Psoas muscle (tissue), 8 donors: ENCODE data around the gene TRAPPC5. TPM values are rescaled to one million over a fixed set of nuclear protein-coding genes. Genes with fewer than 3 reads are reported as not detected.

Experiments
- ATAC-seq, 4 donors: fragments of 200-7000 bp; cut with Tn5 transposase; one replicate each; pipeline ENCODE4 v1.9.1; 2020; ENCODE audit warnings: moderate library complexity in 3 of 4, mild to moderate bottlenecking in 2 of 4
- DNase-seq, 2 donors: peaks; one replicate each; pipeline ENCODE4 v3.0.0-alpha.2; 2020
- H3K27ac ChIP-seq: fragments of 200-600 bp; one replicate; pipeline ENCODE4 v1.8.0; 2022
- H3K27me3 ChIP-seq, 3 donors: fragments of 200-600 bp in 1 of 3; one replicate each; pipeline versions ENCODE4 v1.6.1 to v1.8.0; 2013 to 2022; ENCODE audit warnings: low read length in 2 of 3, mild to moderate bottlenecking in 2 of 3, moderate library complexity in 1 of 3; ENCODE audit not compliant: insufficient read depth in 3 of 3
- H3K36me3 ChIP-seq, 2 donors: fragments of 200-600 bp in 1 of 2; one replicate each; pipeline versions ENCODE4 v1.6.1 to v1.8.0; 2013 to 2022; ENCODE audit warnings: low read depth in 1 of 2, mild to moderate bottlenecking in 1 of 2, moderate library complexity in 1 of 2; ENCODE audit not compliant: insufficient read depth in 1 of 2
- H3K4me1 ChIP-seq: fragments of 200-600 bp; one replicate; pipeline ENCODE4 v1.8.0; 2022
- H3K4me3 ChIP-seq: fragments of 200-600 bp; one replicate; pipeline ENCODE4 v1.8.0; 2022; ENCODE audit warnings: mild to moderate bottlenecking
- H3K9me3 ChIP-seq: fragments of 200-600 bp; one replicate; pipeline ENCODE4 v1.8.0; 2022
- CTCF ChIP-seq: fragments of 200-600 bp; IDR thresholded peaks from one replicate; pipeline ENCODE4 v1.8.0; 2022; ENCODE audit warnings: antibody characterized with exemption
- WGBS, 3 donors: extraction: QIAGEN DNeasy Blood & Tissue Kit; methylation state at CpG; one replicate each; pipeline versions ENCODE4 v1.1.6 to v1.1.7; 2013; 5-methylcytosine and 5-hydroxymethylcytosine counted together
- intact Hi-C, 2 donors: fragments of 100-400 bp; cut with DNase I; formaldehyde crosslinking; loops; one replicate each; pipeline versions ENCODE4 v1.11.0 to v1.14.2; 2022
- polyA plus RNA-seq, 3 donors: library from polyadenylated mRNA; stranded (reverse); fragments of 200-250 nt; gene quantifications; one replicate each; pipeline ENCODE4 v1.2.3, GENCODE V29; 2013
- total RNA-seq, 4 donors: library from RNA; stranded (reverse); fragmentation: NEBNext Ultra II Directional in 2 of 4; extraction: Animal tissue kit (Norgen Biotek cat#: 25700) in 2 of 4; gene quantifications; one replicate each; pipeline versions ENCODE4 v1.2.1 to v1.2.4, GENCODE V29; 2021 to 2023
- donor health status: healthy with polysubstance abuse.
- donor health status: DM: no; HTN: no; CAD: no; lungs with moderate emphysema.
- donor health status: Bipolar disorder and iron deficiency.
- donor health status: healthy.
- donor health status: DM: yes; HTN: yes; CAD: no.
- donor health status: DM: no; HTN: no; CAD: no.
- donor health status: DM: no; HTN: no; CAD: no.
- donor health status: DM: yes; HTN: yes; CAD: no.

TRAPPC5 gene
- total and polyA plus RNA-seq, 7 donors = 40.6 to 164 (median 101) TPM

- TF ChIP-seq CTCF = no peak
- H3K27ac ChIP-seq = no peak overlapping the region
- no peak overlapping the region for H3K4me3 ChIP-seq
- intact Hi-C loops = loop anchor here (2.0 kb wide), 2 partner anchors 31 to 149 kb away; partner anchors contain the start of gene TRAPPC5 (in 1 of the 2)
- no peaks in the 10 kb centered on the region for H3K27me3 ChIP-seq
- DNase-seq (no peak), ATAC-seq (no peak)
- H3K9me3 ChIP-seq = no peaks in the 10 kb centered on the region
- no peaks in the 10 kb centered on the region for H3K36me3 ChIP-seq
- peaks cover 4% of the 10 kb centered on the region for H3K4me1 ChIP-seq
- 38 to 50% (median 42%) methylated on average over 2 of the region's 2 CpGs for WGBS, 3 donors
Measured at GRCh38 chr19:7650148-7650547, 30.5 kb upstream of the TRAPPC5 start.

GRCh38 chr19:7652061-7652641 is 28.5 kb upstream of the TRAPPC5 start:
- WGBS, 3 donors = 3 to 6% (median 4%) methylated on average over 28 of the region's 28 CpGs
- Histone ChIP-seq H3K27me3 (no peaks in the 10 kb centered on the region), H3K27ac (peak overlapping the region; percentile 79), H3K4me1 (peaks cover 4% of the 10 kb centered on the region), H3K4me3 (peak overlapping the region; percentile 38), H3K36me3 (no peaks in the 10 kb centered on the region), H3K9me3 (no peaks in the 10 kb centered on the region)
- intact Hi-C loops = loop anchor here in 1 of 2 donors (1.0 kb wide), 1 partner anchor 28 kb away; the partner anchor contains the start of gene TRAPPC5
- DNase-seq = peak; percentile 83 to 90
- peak; percentile 98 to 100 (median 100) for ATAC-seq
- peak; percentile 99 for TF ChIP-seq CTCF

GRCh38 chr19:7654401-7654800 is 26.2 kb upstream of the TRAPPC5 start:
- WGBS, 3 donors = 42 to 46% (median 42%) methylated on average over 8 of the region's 8 CpGs
- no peak for TF ChIP-seq CTCF
- H3K36me3 ChIP-seq = no peaks in the 10 kb centered on the region
- ATAC-seq (no peak), DNase-seq (no peak)
- intact Hi-C loops = no loop called here
- H3K4me1 ChIP-seq = peaks cover 4% of the 10 kb centered on the region
- H3K27me3 ChIP-seq = no peaks in the 10 kb centered on the region
- H3K27ac ChIP-seq = no peak overlapping the region
- H3K9me3 ChIP-seq = no peaks in the 10 kb centered on the region
- no peak overlapping the region for H3K4me3 ChIP-seq

GRCh38 chr19:7655581-7655980 is 25.1 kb upstream of the TRAPPC5 start:
- 68 to 70% (median 70%) methylated on average over 8 of the region's 8 CpGs for WGBS, 3 donors
- Histone ChIP-seq H3K4me1 (peaks cover 4% of the 10 kb centered on the region), H3K27me3 (no peaks in the 10 kb centered on the region), H3K27ac (no peak overlapping the region), H3K4me3 (no peak overlapping the region), H3K9me3 (no peaks in the 10 kb centered on the region), H3K36me3 (no peaks in the 10 kb centered on the region)
- no peak for TF ChIP-seq CTCF
- intact Hi-C loops = no loop called here
- no peak for ATAC-seq
- no peak for DNase-seq
